CD4-positive, alpha-beta T cell treated with Interleukin-2 at 100 ng/mL for 4 hours (primary cell): Measurements from ENCODE around the gene STK17B.
A peak's percentile ranks its signal among the peaks of the same experiment; 100 is the strongest.

ENCODE experiments used
- DNase-seq: peaks from one replicate; pipeline ENCODE4 v3.0.0-alpha.2; 2020; ENCODE audit warnings: low spot score

STK17B gene

DNA sequence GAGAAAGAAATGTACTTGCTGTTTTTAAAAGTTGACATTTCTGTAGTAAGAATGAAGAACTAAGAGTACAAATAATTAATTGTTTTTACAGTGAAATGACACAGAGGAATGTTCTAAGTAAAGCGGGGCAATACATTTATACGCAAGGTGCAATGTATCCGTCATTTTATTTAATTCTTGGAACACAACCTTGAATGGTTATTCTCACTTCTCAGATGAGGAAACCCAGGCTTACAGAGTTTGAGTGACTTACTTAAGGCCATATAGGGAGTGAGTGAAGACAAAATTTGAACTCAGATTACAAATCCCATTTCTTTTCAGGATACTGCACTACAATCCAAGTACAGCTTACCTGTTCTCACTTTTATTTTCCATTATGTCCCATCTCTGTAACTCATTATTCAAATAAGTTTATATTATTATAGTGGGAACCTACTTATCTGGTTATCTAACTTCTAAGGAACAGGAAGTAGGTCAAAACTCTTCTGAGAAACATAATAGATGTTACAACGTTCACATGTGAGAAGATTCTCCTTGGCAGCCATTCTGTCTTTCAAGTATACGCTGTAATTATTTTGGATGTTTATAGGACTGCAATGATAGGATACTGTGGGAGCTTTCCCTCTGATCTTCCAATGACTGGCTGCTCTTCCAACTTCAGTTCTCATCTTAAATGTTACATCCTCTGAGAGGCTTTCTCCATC is 12.3 kb upstream of the STK17B start:
- DNase-seq: peak; percentile 80

DNA sequence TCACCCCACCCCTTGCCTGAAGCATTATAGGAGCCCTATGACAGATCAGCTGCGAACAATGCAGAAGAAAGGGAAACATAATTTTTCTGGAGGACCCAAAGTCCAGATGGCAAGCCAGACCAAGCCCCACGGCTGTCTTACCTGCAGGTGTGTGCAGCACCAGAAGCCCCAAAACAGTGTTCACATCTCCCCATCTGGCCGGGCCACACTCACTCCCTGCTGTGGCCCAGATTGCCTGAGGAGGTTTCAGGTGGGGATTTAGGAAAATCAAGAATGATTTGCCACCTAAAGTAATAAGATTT is 11.7 kb upstream of the STK17B start:
- no peak for DNase-seq

DNA sequence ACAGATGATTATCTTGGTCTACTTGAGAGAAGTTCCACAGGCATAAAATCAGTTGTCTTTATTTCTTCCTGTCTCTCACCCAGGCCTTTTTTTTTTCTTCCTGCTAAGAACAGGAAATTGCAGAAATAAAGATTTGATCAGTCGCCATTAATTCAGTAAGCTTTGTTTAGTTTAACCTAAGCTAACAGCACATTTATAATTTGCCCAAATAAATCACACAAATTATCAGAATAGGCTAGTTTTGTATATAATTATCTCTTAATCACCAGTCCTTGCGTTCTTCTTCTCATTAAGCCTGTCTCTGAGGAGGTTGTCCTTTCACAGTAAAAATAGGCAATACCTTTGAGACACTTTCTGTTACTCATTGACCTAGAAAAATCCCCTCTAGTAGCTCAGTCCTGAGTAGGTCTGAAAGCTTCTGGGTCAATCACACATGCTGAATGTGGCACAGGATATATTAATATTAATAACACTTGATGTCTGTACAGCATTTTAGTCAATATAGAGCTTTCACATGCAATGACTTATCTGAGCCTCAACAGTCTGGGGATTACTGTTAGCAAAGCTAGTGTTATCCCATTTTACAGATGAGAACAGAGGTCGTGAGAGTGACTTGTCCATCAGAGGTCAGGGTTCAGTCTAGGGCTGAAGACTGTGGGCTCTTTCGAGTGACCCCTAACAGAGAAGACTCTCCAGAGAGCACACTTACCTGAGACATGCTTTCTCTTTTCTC is 11.2 kb upstream of the STK17B start:
- peak; percentile 67 for DNase-seq

DNA sequence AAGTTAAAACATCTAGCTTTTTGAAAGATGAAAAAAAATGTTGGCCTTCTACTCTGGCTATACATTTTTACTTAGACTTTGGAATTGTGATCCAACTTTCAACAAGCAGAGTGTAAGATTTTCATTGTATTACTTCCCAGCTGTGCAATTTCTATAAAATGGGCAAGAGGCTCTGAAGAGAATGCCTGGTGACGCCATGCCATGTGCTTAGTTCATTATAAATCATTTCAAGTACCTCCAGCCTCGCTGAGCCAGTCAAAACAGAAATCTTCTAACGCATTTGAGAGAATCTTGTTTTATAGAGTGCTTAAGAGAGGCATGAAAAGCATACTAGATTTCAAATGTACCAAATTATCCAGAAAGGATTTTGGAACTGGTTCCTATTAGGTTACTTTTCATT is 10.1 kb upstream of the STK17B start:
- no peak for DNase-seq

DNA sequence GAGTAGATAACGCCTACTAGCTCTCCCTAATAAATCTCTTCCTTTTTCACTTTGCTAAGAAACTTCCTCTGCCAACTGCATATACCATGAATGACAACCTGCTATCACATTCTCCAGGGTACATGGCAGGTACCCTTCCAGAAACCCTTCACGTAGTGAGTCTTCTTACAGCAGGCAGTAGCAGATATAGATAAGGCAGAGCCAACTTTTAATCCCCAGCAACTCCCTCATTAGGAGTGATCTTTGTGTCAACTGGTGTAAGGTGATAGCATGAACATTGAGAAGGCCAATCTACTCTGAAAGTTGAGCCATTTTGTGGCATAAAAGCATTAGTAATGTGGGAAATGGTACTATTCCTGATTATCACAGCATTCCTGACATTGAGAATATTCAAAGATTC is 5.7 kb upstream of the STK17B start:
- no peak for DNase-seq

DNA sequence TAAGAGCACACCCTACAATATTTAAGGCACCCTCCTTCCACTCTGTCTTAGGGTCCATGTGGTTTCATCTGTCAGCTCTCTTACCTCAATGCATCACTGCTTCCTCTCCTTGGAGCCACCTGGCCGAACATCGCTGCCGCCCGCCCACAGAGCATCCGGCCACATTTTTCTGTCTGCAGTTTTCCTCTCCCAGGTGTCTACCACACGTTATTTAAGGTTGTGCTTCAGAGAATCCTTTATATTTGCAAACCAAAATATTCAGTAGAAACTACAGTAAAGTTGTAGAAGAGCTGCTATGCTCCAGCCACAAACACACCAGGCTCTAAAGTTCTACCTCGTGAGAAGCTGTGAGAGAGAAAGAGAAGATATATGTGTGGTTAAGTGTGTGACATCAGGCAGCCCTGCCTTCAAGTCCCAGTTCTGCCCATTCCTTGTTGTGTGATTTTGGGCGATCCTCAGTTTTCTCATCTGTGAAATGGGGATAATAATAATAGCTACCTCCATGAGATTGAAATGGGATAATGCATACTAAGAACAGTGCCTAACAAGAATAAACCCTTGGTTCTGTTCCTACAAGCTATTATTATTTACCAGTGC is 4.9 kb upstream of the STK17B start:
- peak; percentile 96 for DNase-seq

DNA sequence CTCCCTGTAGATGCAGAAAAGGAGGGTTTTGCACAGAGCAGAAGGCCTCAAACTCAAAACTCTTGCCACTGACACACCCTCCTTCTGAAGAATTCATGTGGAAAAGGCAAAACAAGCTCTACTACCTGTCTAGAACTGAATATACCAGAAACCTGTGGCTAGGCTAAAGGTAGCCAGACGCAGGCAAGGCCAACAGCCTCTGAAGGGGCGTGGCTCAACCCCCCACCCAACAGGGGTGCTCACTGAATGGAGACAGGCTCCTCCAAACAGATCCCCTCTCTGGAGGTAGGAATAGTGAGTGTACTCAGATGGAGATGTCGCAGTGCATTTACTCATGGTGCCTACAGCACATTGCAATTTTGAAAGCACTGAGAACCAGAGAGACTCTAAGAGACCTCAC is 3.0 kb upstream of the STK17B start:
- no peak for DNase-seq

DNA sequence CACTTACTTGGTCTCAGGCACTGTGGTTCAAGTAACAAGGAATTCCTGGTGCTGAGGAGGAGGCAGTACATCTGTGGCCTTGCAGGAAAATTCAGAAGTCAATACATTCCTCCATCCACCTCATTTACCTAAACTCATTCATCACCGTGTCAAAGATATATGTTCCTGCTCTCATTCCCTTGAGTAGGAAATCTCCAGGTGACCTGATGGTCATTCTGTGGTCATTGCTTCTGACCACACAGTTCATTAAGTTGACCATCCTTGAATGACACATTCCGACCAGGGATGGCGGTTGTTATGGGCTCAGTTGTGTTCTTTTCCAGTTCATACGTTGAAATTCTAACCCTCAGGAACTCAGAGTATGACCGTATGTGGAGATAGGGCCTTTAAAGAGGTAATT is 2.1 kb upstream of the STK17B start:
- no peak for DNase-seq

DNA sequence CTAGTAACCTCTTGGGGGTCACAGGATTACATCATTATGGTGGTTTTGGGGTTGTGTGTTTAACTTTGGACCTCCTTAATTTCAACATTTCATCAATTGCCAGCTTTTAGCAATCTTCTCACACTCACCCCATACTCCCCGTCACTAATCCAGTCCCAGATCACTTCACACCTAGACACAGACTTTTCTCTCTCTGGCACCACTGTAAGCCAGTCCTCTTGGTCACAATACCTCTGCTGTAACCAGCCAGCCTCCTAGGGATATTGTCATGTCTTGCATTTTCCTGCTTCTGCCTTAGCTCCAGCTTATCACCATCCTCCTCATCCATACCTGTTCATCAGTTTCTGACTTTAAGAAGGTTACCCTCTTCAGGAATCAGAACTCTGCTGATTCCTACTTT is 1.6 kb upstream of the STK17B start:
- DNase-seq: no peak

DNA sequence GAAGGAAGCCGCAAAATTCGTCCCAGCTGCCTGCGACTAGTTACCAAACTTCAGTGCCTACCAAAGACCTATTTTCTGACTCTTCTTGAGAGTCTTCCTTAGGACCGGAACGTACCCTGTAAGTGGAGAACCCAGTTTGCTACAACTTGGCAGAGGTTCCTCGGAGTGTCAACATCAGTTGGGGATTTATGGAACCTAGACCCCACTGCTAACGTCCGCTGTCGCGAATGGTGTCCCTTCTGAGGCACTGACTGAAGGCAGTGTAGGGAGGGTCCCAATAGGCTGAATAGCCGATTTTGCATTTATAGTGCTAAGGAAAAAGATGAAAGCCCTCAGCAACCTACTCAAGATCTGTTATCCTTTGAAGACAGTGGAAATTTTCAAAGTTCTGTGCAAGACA is 568 bp upstream of the STK17B start:
- DNase-seq: no peak

DNA sequence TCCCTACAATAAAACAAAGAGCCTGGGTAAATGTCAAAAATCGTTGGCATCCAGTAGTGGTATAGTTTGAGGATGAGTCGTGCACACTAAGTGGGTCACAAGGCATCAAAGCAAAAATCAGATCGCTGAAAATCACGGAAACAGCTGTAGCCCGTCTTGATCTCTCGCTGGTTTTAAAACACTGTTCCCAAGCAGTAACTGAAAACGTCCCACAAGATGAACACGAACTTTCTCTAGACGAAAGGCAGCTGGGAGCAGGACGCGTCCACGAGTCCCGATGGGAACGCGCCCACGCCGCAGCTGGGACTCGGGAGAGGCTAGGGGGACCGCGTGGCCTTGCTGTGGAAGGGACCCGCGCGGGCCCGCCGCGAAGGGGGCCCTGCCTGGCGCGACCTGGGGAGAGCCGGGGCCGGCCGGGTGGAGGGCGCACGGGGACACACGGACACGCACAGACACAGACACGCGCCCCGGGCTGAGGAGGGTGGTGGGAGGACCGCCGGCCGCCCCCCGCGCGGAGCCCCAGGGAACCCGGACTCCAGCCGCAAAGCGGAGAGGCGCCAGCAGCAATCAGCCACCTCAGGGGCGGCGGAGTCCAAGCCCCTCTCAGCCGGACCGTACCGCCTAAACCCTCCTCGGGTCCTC is 651 bp downstream of the STK17B start:
- DNase-seq: peak; percentile 73

DNA sequence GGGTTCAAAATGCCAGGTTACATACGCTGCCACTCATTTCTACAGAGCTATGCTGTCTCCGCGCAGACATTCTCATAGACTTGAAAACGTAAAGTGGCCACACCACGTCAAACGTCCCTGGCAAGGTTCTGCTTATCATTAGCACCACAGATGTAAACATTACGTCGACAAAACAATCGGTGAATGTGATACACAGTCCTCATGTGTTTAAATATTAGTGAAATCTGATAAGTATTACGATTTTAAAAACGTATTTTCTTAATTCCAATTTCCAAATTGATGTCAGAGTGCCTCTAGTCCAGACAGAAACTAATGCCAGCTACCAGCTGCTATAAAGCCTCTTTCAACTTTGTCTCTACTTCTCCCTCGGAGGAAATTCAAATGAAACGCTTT is 1.2 kb downstream of the STK17B start:
- peak; percentile 71 for DNase-seq

DNA sequence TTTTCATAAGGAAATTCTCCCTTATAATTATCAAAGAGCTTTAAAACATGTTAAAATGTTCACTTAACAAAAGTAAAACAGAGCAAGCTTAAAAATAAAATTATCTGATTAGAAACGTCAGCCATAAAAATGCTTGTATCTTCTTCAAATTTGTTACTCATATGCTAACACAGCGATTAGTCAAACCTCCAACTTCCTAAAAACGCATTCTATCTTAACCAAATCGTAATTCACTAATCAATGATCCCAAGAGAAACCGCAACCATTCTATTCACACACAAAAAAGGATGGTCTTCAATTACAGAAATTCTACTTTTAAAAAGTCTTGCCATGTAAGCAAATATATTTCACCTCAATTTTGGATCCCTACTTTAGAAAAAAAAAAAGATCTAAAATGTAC is 1.9 kb downstream of the STK17B start:
- peak; percentile 57 for DNase-seq

DNA sequence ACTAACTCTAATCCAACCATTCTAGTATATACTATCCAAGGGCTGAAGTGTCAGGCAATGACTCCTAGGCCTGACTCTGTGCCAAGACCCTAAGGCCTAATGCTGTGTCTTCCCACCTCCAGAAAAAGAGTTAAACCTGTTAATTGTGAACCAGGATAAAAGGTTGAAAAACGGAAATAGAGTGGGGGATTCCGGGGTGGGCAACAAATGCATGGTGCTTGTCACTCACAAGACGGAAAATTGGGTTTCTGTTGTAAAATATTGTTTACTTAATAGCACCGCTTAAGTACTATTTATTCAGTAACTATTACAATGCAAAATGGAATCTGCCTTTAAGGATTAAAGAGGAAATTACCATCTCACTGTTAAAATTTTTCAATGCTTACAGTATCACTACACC is 3.2 kb downstream of the STK17B start:
- DNase-seq: no peak

DNA sequence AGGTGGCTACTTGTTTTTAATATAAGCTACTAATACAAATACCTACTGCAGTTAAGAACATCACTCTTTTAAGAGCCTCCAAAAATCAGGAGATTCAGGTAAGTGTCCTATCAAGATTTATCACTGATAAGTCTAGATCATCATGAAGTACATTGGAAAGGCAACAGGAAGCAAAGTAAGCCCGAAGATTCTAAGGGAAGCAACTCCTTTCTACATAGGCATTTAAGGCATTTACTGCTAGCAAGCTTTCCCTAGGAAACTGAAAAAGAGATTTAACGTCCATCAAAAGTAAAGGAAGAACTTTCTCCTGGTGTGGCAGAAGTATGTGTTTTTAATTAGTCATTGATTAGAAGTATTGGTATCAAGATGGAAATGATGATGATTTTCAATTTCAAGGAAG is 3.7 kb downstream of the STK17B start:
- DNase-seq: no peak

DNA sequence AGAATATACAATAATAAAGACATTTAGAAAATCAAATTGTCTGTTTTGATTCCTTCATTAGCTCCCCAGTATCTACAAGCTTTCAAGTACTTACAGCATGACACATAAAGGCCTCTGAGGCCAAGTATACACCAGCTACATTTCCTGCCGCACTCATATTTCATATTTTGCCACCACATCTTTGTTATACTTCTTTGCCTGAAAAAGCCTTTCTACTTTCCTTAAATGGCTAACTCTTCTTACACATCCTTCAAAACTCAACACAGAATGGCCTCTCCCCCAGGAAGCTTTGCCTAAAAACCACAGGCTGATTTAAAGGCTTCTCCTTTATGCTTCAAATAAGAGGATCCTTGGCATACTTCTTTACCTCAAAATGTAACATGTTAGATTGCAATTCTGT is 4.5 kb downstream of the STK17B start:
- peak; percentile 75 for DNase-seq

DNA sequence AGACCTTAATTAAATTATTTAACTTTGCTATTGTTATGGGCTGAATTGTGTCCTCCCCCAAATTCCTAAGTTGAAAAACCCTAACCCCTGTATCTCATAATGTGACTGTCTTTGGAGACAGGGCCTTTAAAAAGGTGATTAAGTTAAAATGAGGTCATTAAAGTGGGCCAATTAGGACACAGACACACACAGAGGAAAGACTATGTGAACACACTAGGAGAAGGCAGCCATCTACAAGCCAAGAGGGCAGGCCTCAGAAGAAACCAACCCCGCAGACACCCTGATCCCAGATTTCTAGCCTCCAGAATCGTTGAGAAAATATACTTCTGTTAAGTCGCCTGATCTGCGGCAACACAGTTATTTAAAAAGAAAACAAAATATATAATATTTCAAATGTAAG is 6.4 kb downstream of the STK17B start:
- peak; percentile 41 for DNase-seq

DNA sequence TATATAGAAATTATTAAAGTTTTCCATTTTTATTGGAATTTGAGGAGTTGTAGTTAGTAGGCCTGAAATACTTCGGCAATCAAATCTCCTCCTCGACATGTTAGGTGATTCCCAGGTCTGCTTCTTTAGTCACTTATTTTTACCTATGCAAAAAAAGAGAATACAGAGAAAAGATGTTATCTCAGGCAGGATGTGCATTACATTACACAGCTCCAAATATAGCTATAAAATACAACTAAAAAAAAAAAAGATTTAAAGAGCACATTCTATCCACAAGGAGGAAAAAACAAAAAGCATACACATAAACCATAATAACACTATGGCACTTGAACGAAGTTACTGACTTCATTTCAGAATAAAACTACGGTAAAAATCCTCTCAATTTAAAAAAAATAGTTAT is 8.1 kb downstream of the STK17B start:
- peak; percentile 59 for DNase-seq

DNA sequence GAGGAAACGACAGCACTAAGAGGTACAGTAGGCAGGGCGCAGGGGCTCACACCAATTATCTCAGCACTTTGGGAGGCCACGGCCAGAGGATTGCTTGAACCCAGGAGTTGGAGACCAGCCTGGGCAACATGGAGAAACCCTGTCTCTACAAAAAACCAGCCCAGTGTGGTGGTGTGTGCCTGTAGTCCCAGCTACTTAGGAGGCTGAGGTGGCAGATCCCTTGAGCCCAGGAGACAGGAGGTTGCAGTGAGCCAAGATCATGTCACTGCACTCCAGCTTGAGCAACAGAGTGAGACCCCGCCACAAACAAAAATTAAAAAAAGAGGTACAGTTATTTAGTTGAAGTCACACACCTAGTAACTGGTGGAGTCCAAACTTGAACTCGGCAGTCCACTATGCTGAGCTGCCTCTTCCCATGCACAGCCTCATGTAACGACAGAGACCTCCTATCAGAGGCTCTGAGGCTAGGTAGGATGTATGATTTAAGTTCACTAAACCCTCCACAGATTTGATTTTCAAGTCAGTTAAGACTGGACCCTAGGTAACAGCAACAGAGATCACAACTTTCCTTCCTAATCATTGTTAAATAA is 8.7 kb downstream of the STK17B start:
- no peak for DNase-seq

DNA sequence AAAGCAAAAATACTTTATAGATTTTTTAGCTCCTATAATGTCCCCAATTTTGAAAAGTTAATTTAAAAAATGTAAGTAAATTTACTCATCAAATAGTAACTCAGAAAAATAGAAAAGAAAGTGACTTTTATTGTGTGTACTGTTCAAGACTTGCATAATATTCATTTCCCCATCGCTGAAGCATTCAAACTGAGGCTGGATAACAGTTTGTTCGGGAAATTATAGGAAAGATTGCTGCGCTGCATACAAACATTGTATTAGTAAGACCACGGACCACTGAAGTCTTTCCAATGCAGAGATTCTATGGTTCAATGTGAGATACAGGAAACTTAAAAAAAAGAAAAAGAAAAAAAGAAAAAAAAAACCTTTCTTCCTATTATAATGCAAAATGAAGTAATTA is 10.4 kb downstream of the STK17B start:
- DNase-seq: no peak

DNA sequence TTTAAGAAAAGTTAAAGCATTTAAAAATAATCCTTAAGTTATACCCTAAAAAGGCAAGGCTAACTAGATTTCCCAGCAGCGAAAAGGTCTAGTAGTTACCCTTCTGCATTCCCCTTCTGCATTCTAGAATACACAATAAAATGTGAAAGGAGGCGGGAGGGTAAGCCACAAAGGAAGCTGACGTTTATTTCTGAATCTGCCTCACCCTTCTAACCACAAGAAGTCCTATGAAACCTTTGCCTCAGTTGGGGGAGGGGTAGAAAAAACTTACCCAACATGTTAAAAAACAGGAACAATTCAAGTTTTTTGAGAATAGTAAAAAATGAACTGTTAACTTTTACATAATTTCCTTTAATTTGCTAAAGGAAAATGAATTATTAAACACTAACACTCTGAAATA is 11.3 kb downstream of the STK17B start:
- peak; percentile 85 for DNase-seq

DNA sequence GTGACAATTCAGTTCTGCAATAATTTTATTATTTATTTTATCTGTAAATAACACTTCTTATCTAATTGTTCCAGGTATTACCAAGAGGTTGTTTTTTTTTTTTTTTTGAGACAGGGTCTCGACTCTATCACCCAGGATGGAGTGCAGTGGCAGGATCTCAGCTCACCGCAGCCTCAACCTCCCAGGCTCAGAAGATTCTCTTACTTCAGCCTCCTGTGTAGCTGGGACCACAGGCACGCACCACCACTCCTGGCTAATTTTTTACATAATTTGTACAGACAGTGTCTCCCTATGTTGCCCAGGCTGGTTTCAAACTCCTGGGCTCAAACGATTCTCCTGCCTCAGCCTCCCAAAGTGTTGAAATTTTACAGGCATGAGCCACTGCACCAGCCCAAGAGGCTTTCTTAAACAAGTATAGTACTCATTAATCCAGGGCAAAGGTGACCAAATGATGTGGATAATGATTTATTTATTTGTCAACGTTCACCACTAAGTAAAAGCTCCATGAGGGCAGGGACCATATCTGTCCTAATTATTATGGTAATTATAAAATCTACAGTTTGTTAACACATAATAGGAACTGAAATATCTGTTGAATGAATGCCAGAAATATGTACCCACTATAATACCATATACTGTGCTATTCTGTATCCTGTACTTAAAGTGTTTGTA is 12.0 kb downstream of the STK17B start:
- no peak for DNase-seq
